OCI-M2 (cell line): ENCODE measurements around the gene NFIB.

Source experiments
- DNase-seq: peaks from one replicate; lab custom pipeline; 2025; ENCODE audit not compliant: unreplicated experiment; lab: John Stamatoyannopoulos, UW

The NFIB gene

GRCh38 chr9:14313951-14314423, at the start of gene NFIB:
NFIB (minus strand) TSS chr9:14314141; CDS start chr9:14313511, 630 bp downstream.
- DNase-seq = no peak

- no peak for DNase-seq
These were observed 48.2 kb upstream of the NFIB start for GRCh38 chr9:14362175-14362574.

GRCh38 chr9:14361074-14361473, 47.1 kb upstream of the NFIB start:
- no peak for DNase-seq

GRCh38 chr9:14358523-14358922, 44.6 kb upstream of the NFIB start:
- no peak for DNase-seq

GRCh38 chr9:14356351-14357265, 42.7 kb upstream of the NFIB start:
- DNase-seq = no peak

- DNase-seq = no peak
These were observed 40.3 kb upstream of the NFIB start for GRCh38 chr9:14354201-14354600.

- peak; percentile 0 for DNase-seq
These were observed 39.5 kb upstream of the NFIB start for GRCh38 chr9:14353222-14354056.

- no peak for DNase-seq
These were observed 38.6 kb upstream of the NFIB start for GRCh38 chr9:14352503-14352902.

GRCh38 chr9:14351221-14351836, 37.4 kb upstream of the NFIB start:
- DNase-seq = no peak

GRCh38 chr9:14350754-14351153, 36.8 kb upstream of the NFIB start:
- DNase-seq = no peak

- no peak for DNase-seq
These were observed 36.4 kb upstream of the NFIB start for GRCh38 chr9:14350349-14350728.

GRCh38 chr9:14349447-14350348, 35.8 kb upstream of the NFIB start:
- DNase-seq = no peak

- DNase-seq = no peak
These were observed 35.2 kb upstream of the NFIB start for GRCh38 chr9:14349146-14349446.

- no peak for DNase-seq
These were observed 34.6 kb upstream of the NFIB start for GRCh38 chr9:14348373-14349145.

- no peak for DNase-seq
These were observed 34.1 kb upstream of the NFIB start for GRCh38 chr9:14348123-14348372.

GRCh38 chr9:14347406-14348122, 33.6 kb upstream of the NFIB start:
- DNase-seq = no peak

GRCh38 chr9:14346811-14347405, 33.0 kb upstream of the NFIB start:
- no peak for DNase-seq

GRCh38 chr9:14346231-14346791, 32.4 kb upstream of the NFIB start:
- DNase-seq = no peak
